CD14-positive monocyte (primary cell): ENCODE measurements around the gene ZC3H7A. TPM values are rescaled to one million over a fixed set of nuclear protein-coding genes. Genes with fewer than 3 reads are reported as not detected.

Experiments
- DNase-seq, 3 donors: peaks; one replicate each; pipeline ENCODE4 v3.0.0-alpha.2; 2011 to 2022
- H2AFZ ChIP-seq: 2 replicates; pipeline ENCODE4 v1.6.0; 2012; ENCODE audit warnings: mild to moderate bottlenecking, low read depth, low read length, inconsistent platforms; ENCODE audit not compliant: insufficient read depth, poor library complexity, severe bottlenecking
- H3K27ac ChIP-seq, 2 donors: 1 replicate in 1 of 2; 2 replicates in 1 of 2; pipeline ENCODE4 v1.5.1; 2012 to 2013; ENCODE audit warnings: low read length in 2 of 2, control low read depth in 1 of 2, inconsistent platforms in 1 of 2, low read depth in 1 of 2, mild to moderate bottlenecking in 1 of 2
- H3K27me3 ChIP-seq, 2 donors: one replicate each; pipeline versions ENCODE4 v1.6.0 to v1.6.1; 2011 to 2013; ENCODE audit warnings: low read length in 2 of 2; ENCODE audit not compliant: control insufficient read depth in 2 of 2, insufficient read depth in 2 of 2
- H3K36me3 ChIP-seq, 2 donors: replicated peaks in 1 of 2; 1 replicate in 1 of 2; 2 replicates in 1 of 2; pipeline versions ENCODE4 v1.5.1 to v1.6.1; 2012 to 2013; ENCODE audit warnings: low read length in 2 of 2, control low read depth in 1 of 2, inconsistent platforms in 1 of 2, mild to moderate bottlenecking in 1 of 2; ENCODE audit not compliant: insufficient read depth in 2 of 2, control insufficient read depth in 1 of 2
- H3K4me1 ChIP-seq, 2 donors: 1 replicate in 1 of 2; 2 replicates in 1 of 2; pipeline versions ENCODE4 v1.5.1 to v1.6.1; 2012 to 2013; ENCODE audit warnings: low read length in 2 of 2, control low read depth in 1 of 2, inconsistent platforms in 1 of 2, mild to moderate bottlenecking in 1 of 2, moderate library complexity in 1 of 2; ENCODE audit not compliant: insufficient read depth in 2 of 2, control insufficient read depth in 1 of 2
- H3K4me2 ChIP-seq: replicated peaks from 2 replicates; pipeline ENCODE3; 2012; ENCODE audit warnings: low read length, moderate library complexity, mild to moderate bottlenecking; ENCODE audit not compliant: poor library complexity, severe bottlenecking; ENCODE audit errors: extremely low read depth
- H3K4me3 ChIP-seq, 3 experiments: fragments of 200-600 bp in 1 of 3; sonication (generic) in 1 of 3; replicated peaks in 1 of 3; 1 replicate in 2 of 3; 2 replicates in 1 of 3; pipeline ENCODE4 v1.5.1; 2011 to 2013; ENCODE audit warnings: low read length in 3 of 3, mild to moderate bottlenecking in 3 of 3, control low read depth in 2 of 3, low read depth in 2 of 3, inconsistent platforms in 1 of 3, moderate library complexity in 1 of 3
- H3K79me2 ChIP-seq: 2 replicates; pipeline ENCODE4 v1.6.0; 2012; ENCODE audit warnings: mild to moderate bottlenecking, control low read depth, inconsistent platforms, low read length, moderate library complexity; ENCODE audit not compliant: insufficient read depth
- H3K9ac ChIP-seq: 2 replicates; pipeline ENCODE4 v1.6.0; 2017; ENCODE audit warnings: low read length, mild to moderate bottlenecking; ENCODE audit not compliant: insufficient read depth, poor library complexity, severe bottlenecking
- H3K9me3 ChIP-seq, 2 donors: replicated peaks in 1 of 2; 1 replicate in 1 of 2; 2 replicates in 1 of 2; pipeline versions ENCODE4 v1.5.1 to v1.6.1; 2012 to 2013; ENCODE audit warnings: low read length in 2 of 2, control low read depth in 1 of 2; ENCODE audit not compliant: control insufficient read depth in 1 of 2, insufficient read depth in 1 of 2
- H4K20me1 ChIP-seq: 2 replicates; pipeline ENCODE4 v1.6.0; 2012; ENCODE audit warnings: mild to moderate bottlenecking, low read length, control low read depth, moderate library complexity; ENCODE audit not compliant: insufficient read depth
- H3K27ac Mint-ChIP-seq, 7 donors: one replicate each; pipeline ENCODE4 v1.8.0; 2020; ENCODE audit warnings: mild to moderate bottlenecking in 7 of 7, mixed read lengths in 7 of 7, moderate library complexity in 6 of 7, inconsistent platforms in 2 of 7
- H3K27me3 Mint-ChIP-seq, 3 donors: one replicate each; pipeline ENCODE4 v1.8.0; 2021 to 2022; ENCODE audit warnings: low read depth in 3 of 3, mild to moderate bottlenecking in 3 of 3, mixed read lengths in 3 of 3, moderate library complexity in 3 of 3, inconsistent platforms in 1 of 3
- H3K36me3 Mint-ChIP-seq, 2 donors: one replicate each; pipeline ENCODE4 v1.8.0; 2020; ENCODE audit warnings: mixed read lengths in 2 of 2, inconsistent platforms in 1 of 2, mild to moderate bottlenecking in 1 of 2
- H3K4me1 Mint-ChIP-seq: one replicate; pipeline ENCODE4 v1.8.0; 2020; ENCODE audit warnings: mild to moderate bottlenecking, mixed read lengths
- H3K4me3 Mint-ChIP-seq, 2 donors: one replicate each; pipeline ENCODE4 v1.8.0; 2020; ENCODE audit warnings: mild to moderate bottlenecking in 2 of 2, mixed read lengths in 2 of 2, moderate library complexity in 1 of 2
- H3K9me3 Mint-ChIP-seq, 7 donors: one replicate each; pipeline ENCODE4 v1.8.0; 2020 to 2022; ENCODE audit warnings: mixed read lengths in 7 of 7, mild to moderate bottlenecking in 6 of 7, moderate library complexity in 6 of 7, inconsistent platforms in 2 of 7
- CTCF ChIP-seq: fragments of 200-600 bp; IDR thresholded peaks from one replicate; pipeline ENCODE4 v1.8.0; 2022; ENCODE audit warnings: antibody characterized with exemption, mild to moderate bottlenecking
- WGBS: methylation state at CpG from one replicate; pipeline ENCODE4 v1.1.5; 2013; ENCODE audit warnings: missing lambda C conversion rate; ENCODE audit not compliant: insufficient coverage; 5-methylcytosine and 5-hydroxymethylcytosine counted together
- intact Hi-C, 2 donors: fragments of 100-400 bp; cut with micrococcal nuclease; formaldehyde crosslinking; loops; one replicate each; pipeline versions ENCODE4 v1.15.0 to v1.15.1; 2023
- polyA plus RNA-seq, 3 donors: library from polyadenylated mRNA; depleted of rRNA in 1 of 3; unstranded in 2 of 3; stranded (reverse) in 1 of 3; fragments of 300-500 nt in 2 of 3; fragments of >200 nt in 1 of 3; fragmentation: Illumina TruSeq in 2 of 3; gene quantifications; 1 replicate in 2 of 3; 2 replicates in 1 of 3; pipeline ENCODE4 v1.2.3, GENCODE V29; 2012 to 2021

Gene ZC3H7A
- polyA plus RNA-seq, 3 donors = 22.6 to 62.0 (median 27.5) TPM

- Mint-ChIP-seq H3K4me3 (no peak overlapping the region), H3K27ac (peak overlapping the region in 4 of 7 donors; percentile 7 to 74 (median 36)), H3K27me3 (peaks cover 0 to 2% (median 0%) of the 10 kb centered on the region in 3 donors), H3K4me1 (peaks cover 57% of the 10 kb centered on the region), H3K9me3 (no peaks in the 10 kb centered on the region), H3K36me3 (peaks cover 27 to 40% of the 10 kb centered on the region in 2 donors)
- peaks cover 18 to 34% of the 10 kb centered on the region in 2 donors for H3K4me1 ChIP-seq
- H3K27ac ChIP-seq = peak overlapping the region in 1 of 2 donors; percentile 39
- peaks cover 95% of the 10 kb centered on the region for H3K79me2 ChIP-seq
- H4K20me1 ChIP-seq = peaks cover 86% of the 10 kb centered on the region
- H3K36me3 ChIP-seq = peaks cover 8 to 55% of the 10 kb centered on the region in 2 donors
- no peaks in the 10 kb centered on the region for H3K9me3 ChIP-seq
- H3K27me3 ChIP-seq = no peaks in the 10 kb centered on the region
- no peak overlapping the region for H3K4me2 ChIP-seq
- no peak overlapping the region for H3K4me3 ChIP-seq
- 95% methylated on average over 7 of the region's 7 CpGs for WGBS
- DNase-seq = no peak
- H3K9ac ChIP-seq = no peak overlapping the region
- intact Hi-C loops = no loop called here
- TF ChIP-seq CTCF = no peak
- H2AFZ ChIP-seq = no peak overlapping the region
Measured at GRCh38 chr16:11792410-11793241, 4.4 kb downstream of the ZC3H7A start.

- Histone ChIP-seq H3K27me3 (no peaks in the 10 kb centered on the region), H3K36me3 (peaks cover 8 to 55% of the 10 kb centered on the region in 2 donors), H3K27ac (peak overlapping the region in 1 of 2 donors; percentile 39), H3K79me2 (peaks cover 100% of the 10 kb centered on the region), H3K4me1 (peaks cover 18 to 33% of the 10 kb centered on the region in 2 donors), H3K9ac (no peak overlapping the region), H3K4me2 (no peak overlapping the region), H2AFZ (no peak overlapping the region), H4K20me1 (peaks cover 98% of the 10 kb centered on the region), H3K9me3 (no peaks in the 10 kb centered on the region), H3K4me3 (no peak overlapping the region)
- Mint-ChIP-seq H3K27me3 (peaks cover 0 to 1% (median 0%) of the 10 kb centered on the region in 3 donors), H3K36me3 (peaks cover 30 to 44% of the 10 kb centered on the region in 2 donors), H3K4me1 (peaks cover 57% of the 10 kb centered on the region), H3K27ac (peak overlapping the region; percentile 4 to 78 (median 26)), H3K4me3 (no peak overlapping the region), H3K9me3 (no peaks in the 10 kb centered on the region)
- DNase-seq = no peak
- WGBS = 79% methylated on average over 3 of the region's 8 CpGs
- intact Hi-C loops = no loop called here
- no peak for TF ChIP-seq CTCF
Measured at GRCh38 chr16:11791144-11791828, 5.8 kb downstream of the ZC3H7A start.
